Thyroid gland (tissue), 4 donors: ENCODE measurements around the gene KIAA1210. TPM values are rescaled to one million over a fixed set of nuclear protein-coding genes. Genes with fewer than 3 reads are reported as not detected.

ENCODE experiments used
- DNase-seq, 2 donors: peaks; one replicate each; pipeline ENCODE4 v3.0.0-alpha.2; 2019
- H3K27ac ChIP-seq, 3 donors: fragments of 200-600 bp; sonication (generic); 1 replicate in 2 of 3; 2 replicates in 1 of 3; pipeline ENCODE4 v1.5.1; 2016 to 2019; ENCODE audit warnings: mild to moderate bottlenecking in 1 of 3, moderate library complexity in 1 of 3
- H3K27me3 ChIP-seq: fragments of 200-600 bp; sonication (generic); one replicate; pipeline ENCODE4 v1.5.1; 2019
- H3K36me3 ChIP-seq, 2 donors: fragments of 200-600 bp; sonication (generic); one replicate each; pipeline ENCODE4 v1.5.1; 2016 to 2019
- H3K4me1 ChIP-seq, 2 donors: fragments of 200-600 bp; sonication (generic); one replicate each; pipeline ENCODE4 v1.5.1; 2017 to 2019
- H3K4me3 ChIP-seq, 3 donors: fragments of 200-600 bp; sonication (generic); replicated peaks in 1 of 3; 1 replicate in 2 of 3; 2 replicates in 1 of 3; pipeline ENCODE4 v1.5.1; 2016; ENCODE audit warnings: mild to moderate bottlenecking in 1 of 3
- H3K9me3 ChIP-seq: fragments of 200-600 bp; sonication (generic); one replicate; pipeline ENCODE4 v1.5.1; 2017
- CTCF ChIP-seq, 6 experiments: fragments of 200-600 bp in 3 of 6; fragments of 450-650 bp in 3 of 6; sonication (generic) in 3 of 6; IDR thresholded peaks; one replicate each; pipeline ENCODE4 v1.5.1; 2016 to 2019; ENCODE audit warnings: antibody characterized with exemption in 6 of 6, mild to moderate bottlenecking in 2 of 6, inconsistent platforms in 1 of 6, moderate library complexity in 1 of 6
- POLR2A ChIP-seq, 2 donors: fragments of 450-650 bp; IDR thresholded peaks; one replicate each; pipeline ENCODE4 v1.6.1; 2017; ENCODE audit warnings: antibody characterized with exemption in 2 of 2, mild to moderate bottlenecking in 2 of 2, moderate library complexity in 1 of 2
- WGBS, 2 donors: methylation state at CpG; one replicate each; pipeline ENCODE4 v1.1.5; 2017; 5-methylcytosine and 5-hydroxymethylcytosine counted together
- intact Hi-C: fragments of 100-400 bp; cut with DNase I; formaldehyde crosslinking; loops from one replicate; pipeline ENCODE4 v1.15.1; 2023
- total RNA-seq, 4 donors: library from RNA; depleted of rRNA; stranded (reverse); fragments of >200 nt; gene quantifications; one replicate each; pipeline ENCODE4 v1.2.3, GENCODE V29; 2016

The KIAA1210 gene
- total RNA-seq, 4 donors from 2014 or later, result 0.08 to 0.94 (median 0.33) TPM; not detected in 1

GRCh38 chrX:119095936-119096335 lies 31.7 kb downstream of the KIAA1210 start:
- no peak overlapping the region for H3K4me3 ChIP-seq
- intact Hi-C loops, result no loop called here
- no peaks in the 10 kb centered on the region for H3K9me3 ChIP-seq
- no peaks in the 10 kb centered on the region for H3K4me1 ChIP-seq
- TF ChIP-seq CTCF (IDR thresholded peaks at IDR 0.05) (no peak), POLR2A (IDR thresholded peaks at IDR 0.05) (no peak)
- H3K27ac ChIP-seq, result no peak overlapping the region
- no peaks in the 10 kb centered on the region for H3K27me3 ChIP-seq
- DNase-seq, result no peak
- no peaks in the 10 kb centered on the region for H3K36me3 ChIP-seq

GRCh38 chrX:119094819-119095218 lies 32.8 kb downstream of the KIAA1210 start:
- Histone ChIP-seq H3K27ac (no peak overlapping the region), H3K4me3 (no peak overlapping the region), H3K4me1 (no peaks in the 10 kb centered on the region), H3K27me3 (no peaks in the 10 kb centered on the region), H3K9me3 (no peaks in the 10 kb centered on the region), H3K36me3 (no peaks in the 10 kb centered on the region)
- intact Hi-C loops, result no loop called here
- no peak for TF ChIP-seq CTCF (IDR thresholded peaks at IDR 0.05)
- TF ChIP-seq POLR2A (IDR thresholded peaks at IDR 0.05), result no peak
- DNase-seq, result no peak
- 82 to 91% methylated on average over 3 of the region's 3 CpGs for WGBS, 2 donors

- no peaks in the 10 kb centered on the region for H3K9me3 ChIP-seq
- no peak overlapping the region for H3K4me3 ChIP-seq
- H3K4me1 ChIP-seq, result no peaks in the 10 kb centered on the region
- 82 to 88% methylated on average over 7 of the region's 7 CpGs for WGBS, 2 donors
- intact Hi-C loops, result no loop called here
- no peak overlapping the region for H3K27ac ChIP-seq
- DNase-seq, result no peak
- no peaks in the 10 kb centered on the region for H3K36me3 ChIP-seq
- no peaks in the 10 kb centered on the region for H3K27me3 ChIP-seq
- no peak for TF ChIP-seq CTCF (IDR thresholded peaks at IDR 0.05)
- TF ChIP-seq POLR2A (IDR thresholded peaks at IDR 0.05), result no peak
These were observed 33.4 kb downstream of the KIAA1210 start for GRCh38 chrX:119093991-119094735.

GRCh38 chrX:119090627-119091026 lies 37.0 kb downstream of the KIAA1210 start:
- no peaks in the 10 kb centered on the region for H3K27me3 ChIP-seq
- intact Hi-C loops, result no loop called here
- WGBS, 2 donors, result 100% methylated on average over 1 of the region's 1 CpG
- H3K4me1 ChIP-seq, result no peaks in the 10 kb centered on the region
- no peak overlapping the region for H3K4me3 ChIP-seq
- H3K9me3 ChIP-seq, result no peaks in the 10 kb centered on the region
- no peaks in the 10 kb centered on the region for H3K36me3 ChIP-seq
- no peak for DNase-seq
- TF ChIP-seq CTCF (IDR thresholded peaks at IDR 0.05) (no peak), POLR2A (IDR thresholded peaks at IDR 0.05) (no peak)
- H3K27ac ChIP-seq, result no peak overlapping the region

GRCh38 chrX:119089619-119090018 lies 38.0 kb downstream of the KIAA1210 start:
- H3K9me3 ChIP-seq, result no peaks in the 10 kb centered on the region
- H3K36me3 ChIP-seq, result no peaks in the 10 kb centered on the region
- no peak overlapping the region for H3K4me3 ChIP-seq
- WGBS, 2 donors, result 92 to 94% methylated on average over 1 of the region's 1 CpG
- DNase-seq, result no peak
- intact Hi-C loops, result no loop called here
- no peak overlapping the region for H3K27ac ChIP-seq
- no peaks in the 10 kb centered on the region for H3K4me1 ChIP-seq
- no peaks in the 10 kb centered on the region for H3K27me3 ChIP-seq
- no peak for TF ChIP-seq CTCF (IDR thresholded peaks at IDR 0.05)
- TF ChIP-seq POLR2A (IDR thresholded peaks at IDR 0.05), result no peak
